ENCODE data around the gene PDE11A.

- no peak for TF ChIP-seq POLR2A (IDR thresholded peaks at IDR 0.05; ENCODE audit: low read length)
- TF ChIP-seq POLR2AphosphoS2 (conservative IDR thresholded peaks at IDR 0.05; ENCODE audit: low read length): no peak
- peak; percentile 73 to 76 for TF ChIP-seq RAD21 (conservative IDR thresholded peaks at IDR 0.05 in 1 of 2, IDR thresholded peaks at IDR 0.05 in 1 of 2)
- peak; percentile 58 for TF ChIP-seq CTCF (IDR thresholded peaks at IDR 0.05)
- no peak for TF ChIP-seq MAZ (IDR thresholded peaks at IDR 0.05; ENCODE audit: borderline replicate concordance, low read depth, low read length)
- TF ChIP-seq HMGXB4 (CRISPR knock-in tag; IDR thresholded peaks at IDR 0.05; ENCODE audit: borderline replicate concordance): no peak
- no peak for TF ChIP-seq MAX (IDR thresholded peaks at IDR 0.05)
Observed at GRCh38 chr2:177758591-177759371, 313.8 kb downstream of the PDE11A start.

Measured in A549 (cell line).